NCI-H1694 (cell line): ENCODE results near the gene OSBPL6.
A peak's percentile ranks its signal among the peaks of the same experiment; 100 is the strongest.

Source experiments
- DNase-seq: peaks from one replicate; lab custom pipeline; 2025; lab: John Stamatoyannopoulos, UW

Gene OSBPL6

GRCh38 chr2:178448968-178449661 is 254.8 kb downstream of the OSBPL6 start:
- DNase-seq, result no peak

GRCh38 chr2:178449700-178450523 is 255.6 kb downstream of the OSBPL6 start:
- DNase-seq, result no peak

GRCh38 chr2:178450524-178450773 is 256.1 kb downstream of the OSBPL6 start:
- DNase-seq, result no peak

DNA sequence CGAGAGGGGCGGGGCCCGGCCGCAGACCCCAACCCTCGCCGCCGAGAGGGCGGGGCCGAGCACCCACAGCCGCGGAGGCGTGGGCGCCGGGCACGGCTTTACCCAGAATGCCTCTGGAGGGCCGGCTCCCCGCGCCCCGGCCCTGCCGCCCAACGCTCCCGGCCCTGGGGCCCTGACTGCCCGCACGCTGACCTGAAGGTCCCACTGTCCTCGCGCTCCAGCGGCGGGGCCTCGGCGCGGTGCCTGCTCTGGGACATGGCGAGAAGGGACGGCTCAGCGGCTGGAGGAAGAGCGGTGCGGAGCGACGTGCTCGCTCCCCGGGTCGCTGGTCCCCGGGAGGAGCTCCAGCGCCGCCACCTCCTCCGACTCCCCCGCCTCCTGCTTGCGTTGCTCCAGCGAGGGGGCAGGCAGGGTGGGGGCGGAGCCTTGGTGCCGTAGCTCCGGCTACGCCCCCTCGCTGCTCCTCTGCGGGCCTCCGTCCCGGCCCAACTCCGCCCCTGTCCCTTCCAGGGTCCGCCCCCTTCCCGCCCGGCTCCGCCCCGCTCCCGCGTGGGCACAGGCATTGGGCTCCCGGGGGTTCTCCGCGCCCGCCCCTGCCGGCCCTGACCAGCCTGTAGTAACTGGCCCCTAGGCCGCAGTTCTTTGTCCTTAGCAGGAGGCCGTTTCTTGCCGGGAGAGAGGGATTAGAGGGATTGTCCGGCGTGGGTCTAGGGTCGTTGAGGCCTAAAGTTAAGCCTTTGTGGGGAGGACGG is 256.6 kb downstream of the OSBPL6 start, which contains the start of the genes PJVK and PRKRA:
PJVK (plus strand) TSS at position 605 of the 752 bp plus-strand sequence. CDS start 2,032 bp downstream, outside the sequence.
PRKRA (minus strand) TSS at position 402 of the 752 bp plus-strand sequence; CDS start at position 257, 145 bp downstream.
- DNase-seq, result peak; percentile 86

DNA sequence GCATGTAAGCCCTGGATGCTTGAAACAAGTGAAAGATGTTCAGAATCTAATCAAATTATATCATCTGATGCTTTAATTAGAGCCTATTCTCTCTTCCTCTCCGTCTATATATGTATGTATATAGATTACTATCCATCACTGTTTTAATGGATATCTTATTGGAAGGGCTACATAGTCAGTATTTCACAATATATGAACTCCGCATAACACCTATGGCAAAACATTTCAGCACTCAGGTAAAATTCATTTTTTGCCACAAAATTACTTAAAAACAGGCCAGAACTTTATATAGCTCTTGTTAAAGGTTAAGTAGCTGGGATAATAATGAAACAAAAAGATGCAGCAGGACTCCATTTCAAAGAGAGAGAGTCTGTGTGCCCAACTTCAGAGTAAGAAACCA is 258.0 kb downstream of the OSBPL6 start:
- DNase-seq, result no peak
